ENCODE measurements around the gene IFI27L2. TPM values are rescaled to one million over a fixed set of nuclear protein-coding genes. Genes with fewer than 3 reads are reported as not detected.
A peak's percentile ranks its signal among the peaks of the same experiment; 100 is the strongest.

IFI27L2 gene
- total RNA-seq, 1 donor from 2014 or later: 32.2 TPM

DNA sequence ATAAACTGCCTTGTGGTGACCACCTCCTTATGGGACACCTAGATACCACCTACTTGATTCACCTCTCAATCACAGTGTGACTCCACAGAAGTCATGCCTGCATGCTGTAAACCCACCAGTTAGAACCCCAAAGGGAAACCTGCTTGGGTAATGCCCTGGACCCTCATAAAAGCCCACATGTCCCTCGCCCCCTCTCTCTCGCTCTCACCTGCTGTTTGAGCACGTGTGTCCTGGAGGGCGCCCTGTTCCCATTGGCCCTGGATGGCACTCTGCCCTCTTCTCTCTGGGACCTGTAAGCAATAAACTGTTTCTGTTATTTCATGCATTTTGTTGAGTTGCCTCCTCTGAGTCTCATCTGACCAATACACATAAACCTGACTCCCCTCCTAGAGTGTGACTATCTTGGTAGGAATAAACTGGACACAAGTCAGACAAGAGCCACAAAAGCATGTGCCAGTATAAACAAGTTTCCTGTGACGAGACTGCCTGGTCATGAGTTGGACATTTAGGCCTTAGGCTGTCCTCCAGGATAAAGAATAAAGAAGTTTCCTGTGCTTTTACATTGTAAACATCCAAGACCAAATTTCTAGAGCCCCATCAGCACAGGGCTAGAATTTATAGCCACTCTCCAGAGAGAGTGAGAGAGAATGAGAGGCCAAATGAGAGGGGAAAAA is 8.6 kb downstream of the IFI27L2 start:
- Mint-ChIP-seq H3K36me3 (ENCODE audit: insufficient read depth) (no peaks in the 10 kb centered on the region), H3K4me1 (ENCODE audit: low read depth) (no peaks in the 10 kb centered on the region), H3K27me3 (peaks cover 16% of the 10 kb centered on the region), H3K9me3 (ENCODE audit: low read depth) (no peaks in the 10 kb centered on the region), H3K27ac (no peak overlapping the region), H3K4me3 (ENCODE audit: low read depth) (no peak overlapping the region)
- no peak for TF ChIP-seq CTCF (IDR thresholded peaks at IDR 0.05; ENCODE audit: unreplicated experiment)
- no peak for DNase-seq (ENCODE audit: low spot score, unreplicated experiment)

DNA sequence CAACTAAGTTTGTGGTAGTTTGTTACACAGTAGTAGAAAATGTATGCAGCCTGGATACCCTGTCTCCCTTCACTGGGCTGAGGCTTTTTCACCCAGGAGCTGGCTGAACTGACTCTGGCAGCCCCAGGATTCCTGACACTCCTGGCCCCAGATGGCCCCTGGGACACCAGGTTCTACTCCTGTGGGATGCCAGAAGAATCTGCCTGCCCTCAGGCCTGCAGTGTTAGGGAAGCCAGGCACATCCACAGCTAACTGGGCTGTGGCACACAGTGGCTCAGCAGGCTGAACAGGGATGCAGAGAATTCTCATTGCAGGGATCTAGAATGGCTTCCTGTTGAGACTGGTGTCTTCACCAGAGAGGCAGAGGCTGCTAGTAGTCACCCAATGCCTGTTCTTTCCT is 10.3 kb downstream of the IFI27L2 start:
- H3K4me1 Mint-ChIP-seq (ENCODE audit: low read depth): no peaks in the 10 kb centered on the region
- no peaks in the 10 kb centered on the region for H3K9me3 Mint-ChIP-seq (ENCODE audit: low read depth)
- peaks cover 30% of the 10 kb centered on the region for H3K27me3 Mint-ChIP-seq
- no peak overlapping the region for H3K27ac Mint-ChIP-seq
- no peaks in the 10 kb centered on the region for H3K36me3 Mint-ChIP-seq (ENCODE audit: insufficient read depth)
- no peak overlapping the region for H3K4me3 Mint-ChIP-seq (ENCODE audit: low read depth)
- no peak for DNase-seq (ENCODE audit: low spot score, unreplicated experiment)
- TF ChIP-seq CTCF (IDR thresholded peaks at IDR 0.05; ENCODE audit: unreplicated experiment): no peak

GRCh38 chr14:94117856-94118255 is 11.5 kb downstream of the IFI27L2 start:
- no peak for TF ChIP-seq CTCF (IDR thresholded peaks at IDR 0.05; ENCODE audit: unreplicated experiment)
- Mint-ChIP-seq H3K4me3 (ENCODE audit: low read depth) (no peak overlapping the region), H3K36me3 (ENCODE audit: insufficient read depth) (no peaks in the 10 kb centered on the region), H3K4me1 (ENCODE audit: low read depth) (no peaks in the 10 kb centered on the region), H3K27me3 (peaks cover 30% of the 10 kb centered on the region), H3K27ac (peak overlapping the region; percentile 5), H3K9me3 (ENCODE audit: low read depth) (no peaks in the 10 kb centered on the region)
- no peak for DNase-seq (ENCODE audit: low spot score, unreplicated experiment)

DNA sequence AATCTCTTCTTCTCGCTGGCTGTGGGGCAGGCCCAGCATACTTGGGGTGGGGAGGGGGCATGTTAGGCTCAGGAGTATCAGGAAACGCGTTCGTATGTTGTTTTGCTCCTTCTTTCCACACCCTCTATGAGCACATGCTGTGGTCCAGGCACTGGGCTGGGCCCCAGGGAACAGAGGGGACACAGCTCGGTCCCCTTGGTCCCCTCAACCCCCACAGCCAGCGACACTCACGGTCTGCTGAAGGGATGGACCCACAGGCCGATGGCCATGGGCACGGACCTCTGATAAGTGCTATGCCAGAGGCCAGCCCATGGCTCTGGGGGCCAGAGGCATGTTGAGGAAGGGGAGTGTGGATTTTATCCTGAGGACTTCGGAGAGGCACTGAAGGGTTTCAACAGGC is 12.7 kb downstream of the IFI27L2 start:
- DNase-seq (ENCODE audit: low spot score, unreplicated experiment): no peak
- Mint-ChIP-seq H3K36me3 (ENCODE audit: insufficient read depth) (no peaks in the 10 kb centered on the region), H3K4me1 (ENCODE audit: low read depth) (no peaks in the 10 kb centered on the region), H3K27me3 (peaks cover 27% of the 10 kb centered on the region), H3K27ac (no peak overlapping the region), H3K4me3 (ENCODE audit: low read depth) (no peak overlapping the region), H3K9me3 (ENCODE audit: low read depth) (no peaks in the 10 kb centered on the region)
- TF ChIP-seq CTCF (IDR thresholded peaks at IDR 0.05; ENCODE audit: unreplicated experiment): no peak

DNA sequence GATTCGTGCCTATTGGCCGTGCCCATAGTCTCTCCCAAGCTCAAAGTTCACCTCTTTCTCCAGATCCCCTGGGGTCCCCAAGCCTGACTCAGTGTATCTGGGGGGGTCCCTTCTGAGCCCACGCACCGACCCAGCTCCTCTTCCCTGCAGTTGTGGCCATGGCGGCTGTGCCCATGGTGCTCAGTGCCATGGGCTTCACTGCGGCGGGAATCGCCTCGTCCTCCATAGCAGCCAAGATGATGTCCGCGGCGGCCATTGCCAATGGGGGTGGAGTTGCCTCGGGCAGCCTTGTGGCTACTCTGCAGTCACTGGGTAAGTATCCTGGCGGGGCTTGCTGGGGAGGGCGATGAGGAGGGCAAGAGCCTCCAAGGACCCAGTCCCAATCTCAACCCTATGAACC is 13.8 kb downstream of the IFI27L2 start:
- H3K36me3 Mint-ChIP-seq (ENCODE audit: insufficient read depth): no peaks in the 10 kb centered on the region
- no peak overlapping the region for H3K4me3 Mint-ChIP-seq (ENCODE audit: low read depth)
- DNase-seq (ENCODE audit: low spot score, unreplicated experiment): no peak
- TF ChIP-seq CTCF (IDR thresholded peaks at IDR 0.05; ENCODE audit: unreplicated experiment): no peak
- peaks cover 20% of the 10 kb centered on the region for H3K27me3 Mint-ChIP-seq
- H3K9me3 Mint-ChIP-seq (ENCODE audit: low read depth): no peaks in the 10 kb centered on the region
- H3K4me1 Mint-ChIP-seq (ENCODE audit: low read depth): no peaks in the 10 kb centered on the region
- no peak overlapping the region for H3K27ac Mint-ChIP-seq
